Thoracic aorta endothelial cell (primary cell): ENCODE data around the gene VCP. TPM values are rescaled to one million over a fixed set of nuclear protein-coding genes. Genes with fewer than 3 reads are reported as not detected.

ENCODE experiments used
- small RNA-seq: library from RNA; depleted of rRNA; stranded (forward); fragments of <200 nt; gene quantifications from one replicate; pipeline ENCODE3, GENCODE V24; 2012
- total RNA-seq: library from RNA; depleted of rRNA; stranded (reverse); fragments of >200 nt; gene quantifications from 2 replicates; pipeline ENCODE4 v1.2.3, GENCODE V29; 2012

VCP gene
- total RNA-seq: 479 and 512 TPM in 2 replicates

DNA sequence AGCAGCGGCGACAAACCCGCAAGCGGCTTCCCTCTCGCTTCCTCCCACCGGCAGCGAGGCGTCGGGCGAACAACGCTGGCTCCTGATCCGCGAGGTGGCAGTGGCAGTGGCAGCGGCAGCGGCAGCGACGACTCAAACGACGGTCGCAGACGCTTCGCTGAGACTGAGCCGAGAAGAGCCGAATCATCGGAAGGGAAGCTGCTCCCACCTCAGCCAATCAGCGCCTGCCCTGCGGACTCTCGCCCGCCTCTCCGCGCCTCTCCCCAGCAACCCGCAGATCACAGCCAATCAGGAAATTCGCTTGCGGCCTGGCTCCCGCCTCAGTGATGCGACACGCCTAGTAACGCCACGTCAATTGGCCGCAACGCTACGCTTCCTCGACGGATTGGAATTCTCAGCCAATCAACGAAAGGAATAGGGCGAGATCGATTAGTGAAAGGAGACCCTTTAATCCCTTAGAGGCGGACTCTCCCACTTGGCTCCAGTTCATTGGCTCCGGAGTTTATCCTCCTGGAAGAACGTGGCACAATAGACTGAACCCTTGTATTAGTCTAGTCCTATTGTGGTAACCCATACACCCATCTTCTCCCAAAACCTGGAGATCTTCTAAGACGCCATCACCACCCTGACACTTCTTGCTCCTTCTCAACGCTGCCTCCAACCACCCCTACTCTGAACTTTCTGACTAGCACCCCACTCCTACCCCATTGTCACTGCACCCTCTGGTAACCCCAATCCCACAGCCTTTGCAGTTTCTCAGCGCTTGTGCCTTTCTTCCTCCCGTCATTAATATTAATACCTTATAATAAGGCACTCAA lies at the start of gene VCP:
VCP (minus strand) TSS at position 165 of the 818 bp plus-strand sequence. CDS start 272 bp downstream, outside the sequence.

DNA sequence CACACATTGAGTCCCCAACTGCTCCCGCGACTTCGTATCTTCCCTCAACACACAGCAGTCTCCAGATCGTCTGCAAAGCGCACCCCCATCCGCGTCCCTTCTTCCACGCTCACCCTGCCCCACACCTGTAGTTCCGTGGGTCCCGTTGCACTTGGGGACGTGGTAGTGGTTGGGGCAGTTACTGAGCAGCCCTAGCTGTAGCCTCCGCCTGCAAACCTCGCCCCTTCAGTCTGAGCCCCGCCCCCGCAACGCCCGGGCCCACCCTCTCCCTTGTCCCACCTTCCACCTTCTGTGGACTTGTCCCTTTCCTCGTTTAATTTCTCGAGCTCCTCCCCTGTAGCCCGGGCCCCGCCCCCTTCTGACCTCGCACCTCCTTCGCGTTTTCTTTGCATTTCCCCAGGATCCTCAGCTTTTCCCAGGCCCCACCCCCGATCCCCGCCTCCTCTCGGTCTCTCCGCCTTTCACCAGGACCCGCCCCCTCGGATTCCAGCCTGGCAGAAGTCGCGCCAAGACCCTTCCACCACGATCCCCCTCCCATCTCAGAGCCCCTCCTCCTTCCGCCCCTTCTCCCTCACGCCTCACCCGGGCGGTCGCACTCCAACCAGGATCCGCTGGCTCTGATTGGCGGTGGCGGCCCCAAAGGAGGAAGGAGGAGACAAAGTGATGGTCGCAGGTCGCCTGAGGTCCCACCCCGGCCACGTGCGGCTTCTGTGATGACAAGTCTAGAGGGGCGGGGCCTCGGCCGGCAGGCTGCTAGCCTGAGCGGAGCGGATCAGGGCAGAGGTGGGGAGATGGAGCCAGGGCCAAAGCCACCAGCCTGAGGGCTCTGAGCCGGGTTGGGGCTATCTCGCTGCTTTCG lies 43.5 kb upstream of the VCP start, which contains the start of gene ATOSB:
ATOSB (minus strand) TSS at position 183 of the 859 bp plus-strand sequence. CDS start 7,588 bp downstream, outside the sequence.

DNA sequence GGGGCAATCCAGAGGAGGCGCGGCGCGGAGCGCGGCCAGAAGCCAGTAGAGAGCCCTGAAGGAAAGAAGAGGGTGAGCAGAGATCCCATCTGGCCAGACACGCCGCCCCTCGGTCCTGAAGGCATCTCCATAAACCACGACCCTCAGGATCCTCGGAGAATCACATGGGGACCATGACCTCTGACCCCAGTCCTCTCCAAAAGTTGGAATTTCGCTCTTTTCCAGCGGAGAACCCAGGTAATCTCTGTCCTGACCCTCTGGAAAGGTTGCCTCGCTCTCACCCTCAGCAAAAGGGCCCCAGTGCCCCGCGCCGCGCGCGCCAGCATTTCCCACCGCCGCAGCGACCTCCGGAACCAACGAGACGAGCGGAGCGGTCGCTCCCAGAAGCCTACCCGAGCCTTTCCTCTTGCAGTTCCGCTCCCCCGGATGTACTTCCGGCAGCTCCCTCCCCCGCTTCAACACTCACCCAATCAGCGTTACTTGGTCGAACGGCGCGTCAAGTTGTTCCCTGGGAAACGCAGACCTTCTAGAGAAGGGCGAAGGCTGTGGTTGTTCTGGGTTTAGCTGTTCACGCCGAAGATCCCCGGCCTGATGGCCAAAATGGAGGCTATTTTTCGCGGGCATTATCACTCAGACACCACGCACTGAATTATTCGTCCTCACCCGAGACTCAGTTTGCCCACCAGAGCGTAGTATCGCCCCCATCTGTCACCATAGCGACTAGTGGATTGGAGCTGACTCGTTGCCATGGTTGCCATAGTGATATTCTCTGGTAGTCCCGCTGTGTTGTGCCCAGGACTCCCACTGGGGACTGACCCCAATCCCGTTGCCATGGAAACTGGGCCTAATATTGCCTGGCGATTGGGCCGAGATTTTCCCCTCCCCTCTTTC lies 30.6 kb upstream of the VCP start, which contains the start of gene STOML2:
STOML2 (minus strand) TSS at position 363 of the 891 bp plus-strand sequence; CDS start at position 326, 37 bp downstream.

DNA sequence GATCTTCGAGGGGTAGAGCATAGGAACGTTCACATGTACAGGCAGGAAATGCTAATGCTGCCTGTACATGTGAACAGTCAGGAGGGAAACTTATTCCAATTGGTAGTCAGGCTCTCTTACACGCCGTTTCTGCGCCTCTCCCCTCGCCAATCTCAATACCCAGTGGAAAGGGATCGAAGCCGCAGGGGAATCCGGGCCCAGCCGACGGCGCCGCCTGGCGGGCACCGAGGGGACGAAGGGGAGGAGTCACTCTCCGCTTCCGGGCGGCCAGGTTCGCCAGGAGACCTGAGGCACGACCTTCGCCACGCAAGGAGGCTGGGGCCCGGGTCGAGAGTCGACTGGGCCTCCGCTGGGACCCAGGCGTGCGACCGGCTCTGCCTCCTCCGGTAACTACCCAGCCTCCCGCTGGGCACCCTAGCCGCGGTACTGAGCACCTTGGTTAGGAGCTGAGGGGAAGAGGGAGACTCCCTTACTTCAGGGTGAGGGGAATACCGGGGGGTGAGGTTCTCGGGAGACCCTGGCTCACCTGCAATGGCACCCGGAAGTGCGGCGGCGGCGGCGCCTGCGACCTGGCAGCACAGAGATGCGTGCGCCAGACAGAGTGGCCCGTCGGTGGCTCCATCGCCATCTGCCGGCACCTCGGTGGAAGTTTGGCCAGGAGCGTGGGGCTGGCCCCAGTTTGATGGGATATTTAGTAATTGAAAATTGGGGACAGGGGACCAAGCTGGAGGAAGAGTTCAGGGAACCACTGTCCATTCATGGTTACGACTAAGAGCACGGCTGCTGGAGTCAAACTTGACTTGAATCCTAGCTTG lies 23.8 kb upstream of the VCP start, which contains the start of gene PIGO:
PIGO (minus strand) TSS at position 557 of the 815 bp plus-strand sequence. CDS start 1,026 bp downstream, outside the sequence.

DNA sequence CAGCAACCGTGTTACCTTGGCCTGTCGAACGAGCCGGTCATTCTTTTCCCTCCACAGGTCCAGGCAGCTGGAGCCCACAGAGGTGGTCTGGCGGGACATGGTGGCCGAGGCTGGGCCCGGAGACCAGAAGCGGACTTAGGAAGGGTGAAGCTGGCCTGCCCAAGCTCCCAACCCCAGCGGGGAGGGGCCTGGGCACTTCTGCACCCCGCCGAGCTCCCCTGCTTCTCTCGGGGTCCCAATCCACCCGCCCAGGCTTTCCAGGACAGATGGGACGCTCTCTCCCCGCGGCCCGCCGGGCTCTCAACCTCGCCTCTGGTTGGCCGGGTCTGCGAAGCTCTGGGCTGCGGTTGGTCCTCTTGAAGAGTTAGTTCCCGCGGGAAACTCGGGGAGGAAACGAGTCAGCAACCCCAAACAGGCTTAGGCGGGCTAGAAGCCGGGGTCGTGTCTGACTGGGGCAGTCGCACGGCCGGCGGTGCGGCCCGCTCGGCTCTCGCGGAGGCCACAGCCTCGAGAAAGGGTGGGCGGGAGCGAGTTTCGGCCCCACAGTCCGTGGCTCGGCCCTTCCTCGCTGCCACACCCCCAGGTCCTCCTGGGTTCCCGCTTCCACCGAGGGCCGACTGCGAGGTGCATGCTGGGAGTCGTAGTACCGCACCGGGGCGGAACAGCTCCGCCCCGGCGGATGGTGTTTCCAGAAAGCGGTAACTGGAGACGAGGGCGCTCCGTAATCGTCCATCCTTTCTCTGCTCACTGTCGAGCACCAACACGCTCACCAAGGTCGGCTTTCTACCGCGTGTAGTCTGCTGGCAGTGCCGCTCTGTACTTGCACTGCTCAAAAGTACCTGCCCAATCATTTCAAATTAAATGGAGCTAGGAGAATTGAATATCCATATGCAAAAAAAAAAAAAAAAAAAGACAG lies 7.3 kb upstream of the VCP start, which contains the start of gene FANCG:
FANCG (minus strand) TSS at position 517 of the 916 bp plus-strand sequence; CDS start at position 99, 418 bp downstream.

Small RNA genes within 50 kb of the gene (small RNA-seq; reads per million reads assigned to genes)
- gene RN7SL338P: not detected

Other genes with a start within 250 kb of the VCP start
- gene PHF24, start 114.3 kb downstream of the VCP start, total RNA-seq: not detected in 2 replicates
- 4.7 and 6.5 TPM in 2 replicates for gene DNAJB5, start 82.9 kb downstream of the VCP start, total RNA-seq
- gene FANCG, start 7.3 kb upstream of the VCP start, total RNA-seq: 31.6 and 39.3 TPM in 2 replicates
- gene PIGO, start 24.0 kb upstream of the VCP start, total RNA-seq: 10.8 and 14.4 TPM in 2 replicates
- gene STOML2, start 30.5 kb upstream of the VCP start, total RNA-seq: 182 and 192 TPM in 2 replicates
- gene ATOSB, start 43.2 kb upstream of the VCP start, total RNA-seq: 29.8 and 33.2 TPM in 2 replicates
- gene UNC13B, start 89.4 kb upstream of the VCP start, total RNA-seq: 48.1 and 56.1 TPM in 2 replicates